GM23248 (cell line): Measurements from ENCODE around the gene SCG3. TPM values are rescaled to one million over a fixed set of nuclear protein-coding genes. Genes with fewer than 3 reads are reported as not detected.

ENCODE experiments used
- DNase-seq: peaks from one replicate; pipeline ENCODE4 v3.0.0-alpha.2; 2015
- H2AFZ ChIP-seq: fragments of 200-600 bp; sonication (generic); 2 replicates; pipeline ENCODE4 v1.6.1; 2016; ENCODE audit warnings: antibody characterized with exemption
- H3F3A ChIP-seq: fragments of 200-600 bp; sonication (generic); 2 replicates; pipeline ENCODE4 v1.6.1; 2016; ENCODE audit warnings: mild to moderate bottlenecking, antibody characterized with exemption, mixed run types; ENCODE audit not compliant: insufficient read depth
- H3K27ac ChIP-seq: fragments of 200-600 bp; sonication (generic); 2 replicates; pipeline ENCODE4 v1.5.1; 2016; ENCODE audit warnings: mild to moderate bottlenecking
- H3K27me3 ChIP-seq: fragments of 200-600 bp; sonication (generic); replicated peaks from 2 replicates; pipeline ENCODE4 v1.6.1; 2016; ENCODE audit warnings: mild to moderate bottlenecking; ENCODE audit not compliant: insufficient read depth
- H3K36me3 ChIP-seq: fragments of 200-600 bp; sonication (generic); 2 replicates; pipeline ENCODE4 v1.6.1; 2016; ENCODE audit warnings: low read depth, mild to moderate bottlenecking
- H3K4me1 ChIP-seq: fragments of 200-600 bp; sonication (generic); 2 replicates; pipeline ENCODE4 v1.6.1; 2016; ENCODE audit warnings: mild to moderate bottlenecking; ENCODE audit not compliant: insufficient read depth
- H3K4me2 ChIP-seq: fragments of 200-600 bp; sonication (generic); one replicate; pipeline ENCODE4 v1.6.1; 2016; ENCODE audit warnings: mild to moderate bottlenecking; ENCODE audit not compliant: unreplicated experiment
- H3K4me3 ChIP-seq: fragments of 200-600 bp; sonication (generic); 2 replicates; pipeline ENCODE4 v1.5.1; 2016; ENCODE audit warnings: mild to moderate bottlenecking
- H3K79me2 ChIP-seq: fragments of 200-600 bp; sonication (generic); 2 replicates; pipeline ENCODE4 v1.6.1; 2016; ENCODE audit warnings: mild to moderate bottlenecking; ENCODE audit not compliant: insufficient read depth
- H3K9ac ChIP-seq: fragments of 200-600 bp; sonication (generic); 2 replicates; pipeline ENCODE4 v1.6.1; 2016; ENCODE audit warnings: mild to moderate bottlenecking
- H3K9me2 ChIP-seq: fragments of 200-600 bp; sonication (generic); 2 replicates; pipeline ENCODE4 v1.6.1; 2016; ENCODE audit warnings: mixed run types, mild to moderate bottlenecking, moderate library complexity; ENCODE audit not compliant: insufficient read depth
- H3K9me3 ChIP-seq: fragments of 200-600 bp; sonication (generic); one replicate; pipeline ENCODE4 v1.6.1; 2017; ENCODE audit warnings: low read depth
- H4K20me1 ChIP-seq: fragments of 200-600 bp; sonication (generic); 2 replicates; pipeline ENCODE4 v1.6.0; 2016; ENCODE audit not compliant: insufficient read depth
- EZH2 ChIP-seq: fragments of 200-600 bp; sonication (generic); IDR thresholded peaks from 2 replicates; pipeline ENCODE4 v1.6.1; 2018; ENCODE audit warnings: antibody characterized with exemption, mild to moderate bottlenecking; ENCODE audit not compliant: insufficient read depth, poor library complexity, severe bottlenecking
- EZH2phosphoT487 ChIP-seq: fragments of 200-600 bp; sonication (generic); IDR thresholded peaks from 2 replicates; pipeline ENCODE4 v1.6.1; 2018; ENCODE audit warnings: antibody characterized with exemption, moderate library complexity, mild to moderate bottlenecking, low read depth; ENCODE audit not compliant: insufficient read depth
- WGBS, 2 experiments: methylation state at CpG; one replicate each; pipeline ENCODE4 v1.1.6; 2015 to 2017; ENCODE audit warnings: low lambda C conversion rate in 2 of 2, low coverage in 1 of 2; ENCODE audit errors: missing lambda C conversion rate in 2 of 2; 5-methylcytosine and 5-hydroxymethylcytosine counted together
- in situ Hi-C: fragments of 300-500 bp; cut with MboI; formaldehyde crosslinking; loops from 2 replicates; pipeline ENCODE4 v1.15.0; 2020
- polyA plus RNA-seq: library from polyadenylated mRNA; unstranded; fragments of >200 nt; fragmentation: Nextera tagmentation; extraction: Ambion mirVana; gene quantifications from 2 replicates; pipeline ENCODE4 v1.2.1, GENCODE V29; 2016
- total RNA-seq: library from RNA; depleted of rRNA; stranded (reverse); fragments of >200 nt; shearing (Covaris generic); gene quantifications from 2 replicates; pipeline ENCODE4 v1.2.3, GENCODE V29; 2014

SCG3 gene
- total and polyA plus RNA-seq, 2 experiments from 2014 or later, result not detected

GRCh38 chr15:51720201-51720995 lies 39.1 kb downstream of the SCG3 start:
- Histone ChIP-seq H3K27me3 (no peaks in the 10 kb centered on the region), H3K4me3 (no peak overlapping the region), H4K20me1 (no peaks in the 10 kb centered on the region), H3F3A (no peaks in the 10 kb centered on the region), H3K27ac (no peak overlapping the region), H3K36me3 (no peaks in the 10 kb centered on the region), H3K9me3 (no peaks in the 10 kb centered on the region), H3K4me2 (no peak overlapping the region), H3K9me2 (no peaks in the 10 kb centered on the region), H3K79me2 (no peaks in the 10 kb centered on the region), H3K4me1 (peaks cover 10% of the 10 kb centered on the region; the same call in 1 of the 2 replicates), H2AFZ (no peak overlapping the region), H3K9ac (no peak overlapping the region)
- in situ Hi-C loops, result no loop called here
- TF ChIP-seq EZH2, result no peak
- no peak for TF ChIP-seq EZH2phosphoT487
- WGBS, 2 experiments, result 81 to 82% methylated on average over 8 of the region's 8 CpGs
- no peak for DNase-seq

- in situ Hi-C loops, result no loop called here
- H3K9ac ChIP-seq, result no peak overlapping the region
- H3K27ac ChIP-seq, result no peak overlapping the region
- H3K4me3 ChIP-seq, result no peak overlapping the region
- H3K9me3 ChIP-seq, result no peaks in the 10 kb centered on the region
- H3K4me2 ChIP-seq, result no peak overlapping the region
- H3K4me1 ChIP-seq, result peaks cover 10% of the 10 kb centered on the region; the same call in 1 of the 2 replicates
- no peaks in the 10 kb centered on the region for H3K36me3 ChIP-seq
- H3K79me2 ChIP-seq, result no peaks in the 10 kb centered on the region
- H3K9me2 ChIP-seq, result no peaks in the 10 kb centered on the region
- DNase-seq, result peak; percentile 22
- TF ChIP-seq EZH2phosphoT487, result no peak
- TF ChIP-seq EZH2, result no peak
- H3K27me3 ChIP-seq, result no peaks in the 10 kb centered on the region
- H4K20me1 ChIP-seq, result no peaks in the 10 kb centered on the region
- WGBS, 2 experiments, result 84% methylated on average over 5 of the region's 5 CpGs
- H3F3A ChIP-seq, result peaks cover under 1% of the 10 kb centered on the region; the same call in 1 of the 2 replicates
- no peak overlapping the region for H2AFZ ChIP-seq
Measured at GRCh38 chr15:51721199-51721960, 40.1 kb downstream of the SCG3 start.

GRCh38 chr15:51724199-51724598 lies 42.9 kb downstream of the SCG3 start:
- peaks cover 25% of the 10 kb centered on the region for H3K4me1 ChIP-seq
- no peak overlapping the region for H3K9ac ChIP-seq
- no peaks in the 10 kb centered on the region for H3K9me3 ChIP-seq
- H3K79me2 ChIP-seq, result no peaks in the 10 kb centered on the region
- no peaks in the 10 kb centered on the region for H4K20me1 ChIP-seq
- no peaks in the 10 kb centered on the region for H3K36me3 ChIP-seq
- TF ChIP-seq EZH2phosphoT487 (no peak), EZH2 (no peak)
- in situ Hi-C loops, result no loop called here
- H3K4me3 ChIP-seq, result no peak overlapping the region
- H3K9me2 ChIP-seq, result no peaks in the 10 kb centered on the region
- 96 to 98% methylated on average over 2 of the region's 2 CpGs for WGBS, 2 experiments
- H3K4me2 ChIP-seq, result no peak overlapping the region
- H2AFZ ChIP-seq, result no peak overlapping the region
- no peaks in the 10 kb centered on the region for H3K27me3 ChIP-seq
- no peak overlapping the region for H3K27ac ChIP-seq
- peaks cover 17% of the 10 kb centered on the region for H3F3A ChIP-seq
- DNase-seq, result no peak

GRCh38 chr15:51724673-51725072 lies 43.4 kb downstream of the SCG3 start:
- in situ Hi-C loops, result no loop called here
- Histone ChIP-seq H3K9me2 (no peaks in the 10 kb centered on the region), H2AFZ (no peak overlapping the region), H3K27me3 (no peaks in the 10 kb centered on the region), H3K4me3 (no peak overlapping the region), H3K9ac (no peak overlapping the region), H3F3A (peaks cover 17% of the 10 kb centered on the region), H3K9me3 (no peaks in the 10 kb centered on the region), H3K4me2 (no peak overlapping the region), H3K27ac (no peak overlapping the region), H4K20me1 (no peaks in the 10 kb centered on the region), H3K79me2 (no peaks in the 10 kb centered on the region), H3K4me1 (peaks cover 25% of the 10 kb centered on the region), H3K36me3 (no peaks in the 10 kb centered on the region)
- 87 to 94% methylated on average over 1 of the region's 1 CpG for WGBS, 2 experiments
- TF ChIP-seq EZH2phosphoT487 (no peak), EZH2 (no peak)
- DNase-seq, result no peak
